ENCODE data around the gene OR6A2.

OR6A2 gene

DNA sequence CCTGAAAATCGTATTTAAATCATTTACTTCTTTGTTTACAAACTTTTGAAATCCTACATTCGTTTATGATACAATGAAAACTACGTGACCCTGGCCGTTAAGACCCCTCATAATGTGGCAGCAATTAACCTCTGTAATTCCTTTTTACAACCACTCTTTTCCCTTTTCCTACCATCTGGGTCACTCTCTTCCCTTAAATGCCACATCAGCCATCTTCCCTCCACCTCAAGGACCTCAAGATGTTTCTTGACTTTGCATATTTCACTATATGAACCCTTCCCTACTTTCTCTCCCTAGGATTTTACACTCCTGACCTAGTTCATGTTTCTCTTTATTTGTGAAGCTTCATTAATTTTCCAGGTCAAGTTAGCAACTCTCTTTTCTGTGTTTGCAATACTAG lies 54.5 kb downstream of the OR6A2 start:
- TF ChIP-seq CREB5 (CRISPR knock-in tag; IDR thresholded peaks at IDR 0.05; ENCODE audit: low read depth), result no peak
- TF ChIP-seq TSHZ2 (CRISPR knock-in tag; IDR thresholded peaks at IDR 0.05), result no peak
- TF ChIP-seq CSDC2 (CRISPR knock-in tag; IDR thresholded peaks at IDR 0.05), result no peak
- TF ChIP-seq GLIS3 (CRISPR knock-in tag; IDR thresholded peaks at IDR 0.05), result no peak
- TF ChIP-seq SNAI2 (CRISPR knock-in tag; IDR thresholded peaks at IDR 0.05), result no peak
- no peak for TF ChIP-seq PATZ1 (CRISPR knock-in tag; IDR thresholded peaks at IDR 0.05; ENCODE audit: borderline replicate concordance)
- no peak for TF ChIP-seq ZNF565 (CRISPR knock-in tag; conservative IDR thresholded peaks at IDR 0.05; ENCODE audit: low read depth)
- no peak for TF ChIP-seq ARNTL (CRISPR knock-in tag; IDR thresholded peaks at IDR 0.05; ENCODE audit: borderline replicate concordance, low read depth)
- TF ChIP-seq OSR1 (CRISPR knock-in tag; IDR thresholded peaks at IDR 0.05), result no peak
- no peak for TF ChIP-seq RARB (CRISPR knock-in tag; IDR thresholded peaks at IDR 0.05)
- TF ChIP-seq, protein P1, sequence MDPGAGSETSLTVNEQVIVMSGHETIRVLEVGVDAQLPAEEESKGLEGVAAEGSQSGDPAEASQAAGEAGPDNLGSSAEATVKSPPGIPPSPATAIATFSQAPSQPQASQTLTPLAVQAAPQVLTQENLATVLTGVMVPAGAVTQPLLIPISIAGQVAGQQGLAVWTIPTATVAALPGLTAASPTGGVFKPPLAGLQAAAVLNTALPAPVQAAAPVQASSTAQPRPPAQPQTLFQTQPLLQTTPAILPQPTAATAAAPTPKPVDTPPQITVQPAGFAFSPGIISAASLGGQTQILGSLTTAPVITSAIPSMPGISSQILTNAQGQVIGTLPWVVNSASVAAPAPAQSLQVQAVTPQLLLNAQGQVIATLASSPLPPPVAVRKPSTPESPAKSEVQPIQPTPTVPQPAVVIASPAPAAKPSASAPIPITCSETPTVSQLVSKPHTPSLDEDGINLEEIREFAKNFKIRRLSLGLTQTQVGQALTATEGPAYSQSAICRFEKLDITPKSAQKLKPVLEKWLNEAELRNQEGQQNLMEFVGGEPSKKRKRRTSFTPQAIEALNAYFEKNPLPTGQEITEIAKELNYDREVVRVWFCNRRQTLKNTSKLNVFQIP (CRISPR knock-in tag; IDR thresholded peaks at IDR 0.05; ENCODE audit: borderline replicate concordance, low read depth), result no peak
- TF ChIP-seq, protein P2, sequence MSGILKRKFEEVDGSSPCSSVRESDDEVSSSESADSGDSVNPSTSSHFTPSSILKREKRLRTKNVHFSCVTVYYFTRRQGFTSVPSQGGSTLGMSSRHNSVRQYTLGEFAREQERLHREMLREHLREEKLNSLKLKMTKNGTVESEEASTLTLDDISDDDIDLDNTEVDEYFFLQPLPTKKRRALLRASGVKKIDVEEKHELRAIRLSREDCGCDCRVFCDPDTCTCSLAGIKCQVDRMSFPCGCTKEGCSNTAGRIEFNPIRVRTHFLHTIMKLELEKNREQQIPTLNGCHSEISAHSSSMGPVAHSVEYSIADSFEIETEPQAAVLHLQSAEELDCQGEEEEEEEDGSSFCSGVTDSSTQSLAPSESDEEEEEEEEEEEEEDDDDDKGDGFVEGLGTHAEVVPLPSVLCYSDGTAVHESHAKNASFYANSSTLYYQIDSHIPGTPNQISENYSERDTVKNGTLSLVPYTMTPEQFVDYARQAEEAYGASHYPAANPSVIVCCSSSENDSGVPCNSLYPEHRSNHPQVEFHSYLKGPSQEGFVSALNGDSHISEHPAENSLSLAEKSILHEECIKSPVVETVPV (CRISPR knock-in tag; IDR thresholded peaks at IDR 0.05), result no peak
- TF ChIP-seq TOX (CRISPR knock-in tag; IDR thresholded peaks at IDR 0.05; ENCODE audit: borderline replicate concordance), result no peak
- no peak for TF ChIP-seq ZNF8 (CRISPR knock-in tag; IDR thresholded peaks at IDR 0.05)
- TF ChIP-seq BACH2 (CRISPR knock-in tag; IDR thresholded peaks at IDR 0.05; ENCODE audit: borderline replicate concordance), result no peak
- ATAC-seq, result no peak

DNA sequence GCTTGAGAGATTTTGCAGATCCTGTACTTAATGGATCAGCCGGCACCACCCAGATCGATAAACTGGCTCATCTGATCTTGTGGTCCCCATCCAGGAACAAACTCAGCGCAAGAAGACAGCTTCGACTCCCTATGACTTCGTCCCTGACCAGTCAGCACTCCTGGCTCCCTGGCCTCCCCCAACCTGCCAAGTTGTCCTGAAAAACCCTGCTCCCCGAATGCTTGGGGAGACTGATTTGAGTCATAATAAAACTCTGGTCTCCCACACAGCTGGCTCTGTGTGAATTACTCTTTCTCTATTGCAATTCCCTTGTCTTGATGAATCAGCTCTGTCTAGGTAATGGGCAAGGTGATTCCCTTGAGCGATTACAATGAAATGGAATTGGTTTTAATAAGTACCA lies 57.2 kb downstream of the OR6A2 start:
- no peak for ATAC-seq
- no peak for TF ChIP-seq TOX (CRISPR knock-in tag; IDR thresholded peaks at IDR 0.05; ENCODE audit: borderline replicate concordance)
- TF ChIP-seq ARNTL (CRISPR knock-in tag; IDR thresholded peaks at IDR 0.05; ENCODE audit: borderline replicate concordance, low read depth), result no peak
- no peak for TF ChIP-seq PPARA (CRISPR knock-in tag; IDR thresholded peaks at IDR 0.05; ENCODE audit: borderline replicate concordance)
- no peak for TF ChIP-seq ZNF70 (CRISPR knock-in tag; IDR thresholded peaks at IDR 0.05)
- TF ChIP-seq TCF4 (CRISPR knock-in tag; IDR thresholded peaks at IDR 0.05; ENCODE audit: borderline replicate concordance), result no peak
- no peak for TF ChIP-seq ESRRG (CRISPR knock-in tag; IDR thresholded peaks at IDR 0.05)
- TF ChIP-seq SNAI2 (CRISPR knock-in tag; IDR thresholded peaks at IDR 0.05), result no peak
- TF ChIP-seq CSDC2 (CRISPR knock-in tag; IDR thresholded peaks at IDR 0.05), result no peak
- TF ChIP-seq ZFP3 (CRISPR knock-in tag; IDR thresholded peaks at IDR 0.05), result no peak
- TF ChIP-seq GLIS3 (CRISPR knock-in tag; IDR thresholded peaks at IDR 0.05), result no peak
- no peak for TF ChIP-seq TSHZ2 (CRISPR knock-in tag; IDR thresholded peaks at IDR 0.05)
- TF ChIP-seq ZC3H10 (CRISPR knock-in tag; IDR thresholded peaks at IDR 0.05), result no peak
- no peak for TF ChIP-seq ZNF565 (CRISPR knock-in tag; conservative IDR thresholded peaks at IDR 0.05; ENCODE audit: low read depth)

Measured in SK-N-SH treated with all-trans-retinoic acid at 6 μM for 48 hours (cell line).